Measurements from ENCODE around the gene GSE1.

DNA sequence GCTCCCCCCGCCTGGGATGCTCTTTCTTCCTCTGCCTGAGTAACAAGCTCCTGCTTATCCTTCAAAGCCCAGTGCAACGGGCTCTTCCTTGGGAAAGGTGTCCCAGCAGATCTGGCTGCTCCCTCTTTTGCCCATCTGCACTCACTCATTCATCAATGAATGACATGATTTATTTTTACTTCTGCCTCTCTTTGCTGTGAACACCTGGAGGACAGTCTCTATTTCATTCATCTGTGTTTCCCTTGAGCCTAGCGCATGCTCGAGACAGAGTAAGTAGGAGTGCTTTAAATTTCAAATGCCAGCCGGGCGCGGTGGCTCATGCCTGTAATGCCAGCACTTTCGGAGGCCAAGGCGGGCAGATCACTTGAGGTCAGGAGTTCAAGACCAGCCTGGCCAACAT lies 97.6 kb downstream of the GSE1 start:
- TF ChIP-seq ZBTB1 (tag by site-specific recombination; IDR thresholded peaks at IDR 0.05) (no peak), ZNF670 (tag by site-specific recombination; IDR thresholded peaks at IDR 0.05; ENCODE audit: low read depth) (no peak), ZBTB17 (tag by site-specific recombination; IDR thresholded peaks at IDR 0.05) (no peak), ZNF585B (tag by site-specific recombination; IDR thresholded peaks at IDR 0.05) (no peak), ZFP41 (tag by site-specific recombination; IDR thresholded peaks at IDR 0.05; ENCODE audit: borderline replicate concordance) (no peak), BCL11B (tag by site-specific recombination; IDR thresholded peaks at IDR 0.05; ENCODE audit: low read depth) (no peak), ZNF629 (tag by site-specific recombination; IDR thresholded peaks at IDR 0.05) (no peak), ZNF138 (tag by site-specific recombination; IDR thresholded peaks at IDR 0.05; ENCODE audit: borderline replicate concordance) (no peak)
- TF ChIP-seq, protein P1, sequence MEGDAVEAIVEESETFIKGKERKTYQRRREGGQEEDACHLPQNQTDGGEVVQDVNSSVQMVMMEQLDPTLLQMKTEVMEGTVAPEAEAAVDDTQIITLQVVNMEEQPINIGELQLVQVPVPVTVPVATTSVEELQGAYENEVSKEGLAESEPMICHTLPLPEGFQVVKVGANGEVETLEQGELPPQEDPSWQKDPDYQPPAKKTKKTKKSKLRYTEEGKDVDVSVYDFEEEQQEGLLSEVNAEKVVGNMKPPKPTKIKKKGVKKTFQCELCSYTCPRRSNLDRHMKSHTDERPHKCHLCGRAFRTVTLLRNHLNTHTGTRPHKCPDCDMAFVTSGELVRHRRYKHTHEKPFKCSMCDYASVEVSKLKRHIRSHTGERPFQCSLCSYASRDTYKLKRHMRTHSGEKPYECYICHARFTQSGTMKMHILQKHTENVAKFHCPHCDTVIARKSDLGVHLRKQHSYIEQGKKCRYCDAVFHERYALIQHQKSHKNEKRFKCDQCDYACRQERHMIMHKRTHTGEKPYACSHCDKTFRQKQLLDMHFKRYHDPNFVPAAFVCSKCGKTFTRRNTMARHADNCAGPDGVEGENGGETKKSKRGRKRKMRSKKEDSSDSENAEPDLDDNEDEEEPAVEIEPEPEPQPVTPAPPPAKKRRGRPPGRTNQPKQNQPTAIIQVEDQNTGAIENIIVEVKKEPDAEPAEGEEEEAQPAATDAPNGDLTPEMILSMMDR (tag by site-specific recombination; IDR thresholded peaks at IDR 0.05) = no peak
- TF ChIP-seq, protein P2, sequence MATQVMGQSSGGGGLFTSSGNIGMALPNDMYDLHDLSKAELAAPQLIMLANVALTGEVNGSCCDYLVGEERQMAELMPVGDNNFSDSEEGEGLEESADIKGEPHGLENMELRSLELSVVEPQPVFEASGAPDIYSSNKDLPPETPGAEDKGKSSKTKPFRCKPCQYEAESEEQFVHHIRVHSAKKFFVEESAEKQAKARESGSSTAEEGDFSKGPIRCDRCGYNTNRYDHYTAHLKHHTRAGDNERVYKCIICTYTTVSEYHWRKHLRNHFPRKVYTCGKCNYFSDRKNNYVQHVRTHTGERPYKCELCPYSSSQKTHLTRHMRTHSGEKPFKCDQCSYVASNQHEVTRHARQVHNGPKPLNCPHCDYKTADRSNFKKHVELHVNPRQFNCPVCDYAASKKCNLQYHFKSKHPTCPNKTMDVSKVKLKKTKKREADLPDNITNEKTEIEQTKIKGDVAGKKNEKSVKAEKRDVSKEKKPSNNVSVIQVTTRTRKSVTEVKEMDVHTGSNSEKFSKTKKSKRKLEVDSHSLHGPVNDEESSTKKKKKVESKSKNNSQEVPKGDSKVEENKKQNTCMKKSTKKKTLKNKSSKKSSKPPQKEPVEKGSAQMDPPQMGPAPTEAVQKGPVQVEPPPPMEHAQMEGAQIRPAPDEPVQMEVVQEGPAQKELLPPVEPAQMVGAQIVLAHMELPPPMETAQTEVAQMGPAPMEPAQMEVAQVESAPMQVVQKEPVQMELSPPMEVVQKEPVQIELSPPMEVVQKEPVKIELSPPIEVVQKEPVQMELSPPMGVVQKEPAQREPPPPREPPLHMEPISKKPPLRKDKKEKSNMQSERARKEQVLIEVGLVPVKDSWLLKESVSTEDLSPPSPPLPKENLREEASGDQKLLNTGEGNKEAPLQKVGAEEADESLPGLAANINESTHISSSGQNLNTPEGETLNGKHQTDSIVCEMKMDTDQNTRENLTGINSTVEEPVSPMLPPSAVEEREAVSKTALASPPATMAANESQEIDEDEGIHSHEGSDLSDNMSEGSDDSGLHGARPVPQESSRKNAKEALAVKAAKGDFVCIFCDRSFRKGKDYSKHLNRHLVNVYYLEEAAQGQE (tag by site-specific recombination; IDR thresholded peaks at IDR 0.05) = no peak
- TF ChIP-seq, protein P3, sequence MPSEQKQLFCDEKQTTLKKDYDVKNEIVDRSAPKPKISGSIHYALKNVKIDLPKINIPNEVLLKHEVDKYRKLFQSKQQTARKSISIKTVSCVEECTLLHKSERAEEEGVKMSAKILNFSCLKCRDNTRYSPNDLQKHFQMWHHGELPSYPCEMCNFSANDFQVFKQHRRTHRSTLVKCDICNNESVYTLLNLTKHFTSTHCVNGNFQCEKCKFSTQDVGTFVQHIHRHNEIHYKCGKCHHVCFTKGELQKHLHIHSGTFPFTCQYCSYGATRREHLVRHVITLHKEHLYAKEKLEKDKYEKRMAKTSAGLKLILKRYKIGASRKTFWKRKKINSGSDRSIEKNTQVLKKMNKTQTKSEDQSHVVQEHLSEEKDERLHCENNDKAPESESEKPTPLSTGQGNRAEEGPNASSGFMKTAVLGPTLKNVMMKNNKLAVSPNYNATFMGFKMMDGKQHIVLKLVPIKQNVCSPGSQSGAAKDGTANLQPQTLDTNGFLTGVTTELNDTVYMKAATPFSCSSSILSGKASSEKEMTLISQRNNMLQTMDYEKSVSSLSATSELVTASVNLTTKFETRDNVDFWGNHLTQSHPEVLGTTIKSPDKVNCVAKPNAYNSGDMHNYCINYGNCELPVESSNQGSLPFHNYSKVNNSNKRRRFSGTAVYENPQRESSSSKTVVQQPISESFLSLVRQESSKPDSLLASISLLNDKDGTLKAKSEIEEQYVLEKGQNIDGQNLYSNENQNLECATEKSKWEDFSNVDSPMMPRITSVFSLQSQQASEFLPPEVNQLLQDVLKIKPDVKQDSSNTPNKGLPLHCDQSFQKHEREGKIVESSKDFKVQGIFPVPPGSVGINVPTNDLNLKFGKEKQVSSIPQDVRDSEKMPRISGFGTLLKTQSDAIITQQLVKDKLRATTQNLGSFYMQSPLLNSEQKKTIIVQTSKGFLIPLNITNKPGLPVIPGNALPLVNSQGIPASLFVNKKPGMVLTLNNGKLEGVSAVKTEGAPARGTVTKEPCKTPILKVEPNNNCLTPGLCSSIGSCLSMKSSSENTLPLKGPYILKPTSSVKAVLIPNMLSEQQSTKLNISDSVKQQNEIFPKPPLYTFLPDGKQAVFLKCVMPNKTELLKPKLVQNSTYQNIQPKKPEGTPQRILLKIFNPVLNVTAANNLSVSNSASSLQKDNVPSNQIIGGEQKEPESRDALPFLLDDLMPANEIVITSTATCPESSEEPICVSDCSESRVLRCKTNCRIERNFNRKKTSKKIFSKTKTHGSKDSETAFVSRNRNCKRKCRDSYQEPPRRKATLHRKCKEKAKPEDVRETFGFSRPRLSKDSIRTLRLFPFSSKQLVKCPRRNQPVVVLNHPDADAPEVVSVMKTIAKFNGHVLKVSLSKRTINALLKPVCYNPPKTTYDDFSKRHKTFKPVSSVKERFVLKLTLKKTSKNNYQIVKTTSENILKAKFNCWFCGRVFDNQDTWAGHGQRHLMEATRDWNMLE (tag by site-specific recombination; conservative IDR thresholded peaks at IDR 0.05; ENCODE audit: low read depth) = no peak
